ENCODE results near the gene RIN3. TPM values are rescaled to one million over a fixed set of nuclear protein-coding genes. Genes with fewer than 3 reads are reported as not detected.

RIN3 gene
- total RNA-seq, 1 donor from 2014 or later = 12.1 TPM

DNA sequence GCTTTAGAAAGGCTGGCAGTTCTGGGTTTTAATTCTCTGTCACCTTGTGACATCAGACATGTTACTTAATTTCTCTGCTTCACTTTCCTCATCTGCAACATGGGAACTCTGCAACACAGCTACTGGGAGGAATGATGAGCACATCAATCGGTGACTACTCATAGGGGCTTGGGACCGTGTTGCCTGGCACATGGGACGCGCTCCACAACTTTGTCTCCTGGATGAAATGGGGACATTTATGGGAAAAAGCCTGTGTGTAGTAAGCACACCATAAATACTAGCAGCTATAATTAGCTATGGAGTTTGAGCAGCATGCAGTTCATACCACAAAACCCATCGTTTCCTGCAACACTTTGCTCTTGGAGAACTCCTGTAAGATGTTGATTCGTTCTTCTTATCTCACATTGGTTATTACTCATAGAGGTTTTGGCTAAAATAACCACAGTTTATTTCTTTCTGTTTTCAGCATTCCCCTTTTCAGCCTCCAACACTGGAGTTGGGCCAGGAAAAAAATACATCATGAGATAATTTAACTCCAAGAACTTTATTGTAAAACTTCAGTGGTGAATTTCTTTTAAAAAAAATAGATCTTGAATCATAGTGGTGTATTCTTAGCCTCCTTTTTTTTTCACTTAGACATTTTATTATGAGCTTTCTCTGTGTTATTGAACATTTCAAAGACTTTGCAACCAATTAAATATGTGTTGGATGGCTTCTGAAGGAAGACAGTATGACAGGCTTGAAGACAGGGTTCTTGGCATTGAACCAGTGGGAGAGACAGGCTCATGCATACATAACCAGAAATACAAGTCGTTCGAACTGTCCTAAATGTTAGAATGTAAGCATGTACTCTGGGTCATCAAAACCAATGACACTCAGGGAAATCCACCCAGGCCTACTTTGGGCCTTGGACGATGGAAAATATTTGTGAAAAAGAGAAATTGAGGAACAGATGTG is 72.7 kb downstream of the RIN3 start:
- no peak for DNase-seq (ENCODE audit: low spot score)
- intact Hi-C loops (cut with DNase I) = no loop called here

DNA sequence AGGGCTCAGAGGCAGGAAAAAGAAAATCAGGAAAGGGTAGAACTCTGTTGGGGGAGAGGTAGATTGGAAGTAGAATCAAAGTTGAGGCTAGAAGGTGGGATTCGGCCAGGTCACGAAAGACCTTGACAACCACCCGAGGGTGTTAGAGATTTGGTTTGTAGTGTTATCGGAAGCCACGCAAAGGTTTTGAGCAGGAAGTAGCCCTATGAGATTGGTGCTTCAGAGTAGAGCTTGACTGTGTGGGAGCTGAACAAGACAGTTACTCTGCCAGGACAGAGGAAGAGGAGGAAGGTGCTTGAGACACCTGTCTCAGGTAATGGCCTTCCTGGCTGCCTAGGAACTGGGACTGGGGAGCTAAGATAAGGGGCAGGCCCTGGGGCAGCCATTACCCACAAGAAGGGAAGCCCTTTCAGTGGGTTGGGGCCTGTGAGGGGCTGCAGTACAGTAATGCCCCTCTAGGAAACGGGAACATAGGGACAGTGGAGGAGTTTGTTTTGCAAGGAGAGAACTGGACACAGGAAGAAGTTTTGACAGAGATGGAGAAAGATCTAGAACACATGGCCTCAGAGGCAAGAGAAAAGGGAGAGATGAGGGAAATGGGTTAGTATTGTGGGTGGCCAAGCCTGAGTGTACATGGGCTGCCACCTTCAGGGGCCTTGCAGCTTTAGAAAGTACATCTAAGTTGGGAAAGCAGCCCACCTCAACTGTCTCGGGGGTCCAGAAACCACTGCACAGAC is 73.5 kb downstream of the RIN3 start:
- DNase-seq (ENCODE audit: low spot score) = no peak
- intact Hi-C loops (cut with DNase I) = no loop called here

DNA sequence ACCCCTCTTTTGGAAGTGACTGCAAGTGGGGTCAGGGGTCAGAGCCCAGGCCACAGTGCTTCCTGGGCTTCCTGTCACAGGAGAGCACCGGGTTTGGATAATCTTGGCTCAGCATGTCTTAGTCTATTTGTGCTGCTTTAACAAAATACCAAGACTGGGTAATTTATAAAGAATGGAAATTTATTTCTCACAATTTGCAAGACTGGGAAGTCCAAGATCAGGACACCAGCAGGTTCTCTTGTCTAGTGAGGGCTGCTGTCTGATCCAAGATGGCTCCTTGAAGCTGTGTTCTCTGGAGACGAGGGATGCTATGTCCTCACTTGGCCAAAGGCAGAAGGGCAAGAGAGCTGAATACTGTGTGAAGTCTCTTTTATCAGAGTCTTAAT is 74.1 kb downstream of the RIN3 start:
- DNase-seq (ENCODE audit: low spot score) = no peak
- intact Hi-C loops (cut with DNase I) = no loop called here

DNA sequence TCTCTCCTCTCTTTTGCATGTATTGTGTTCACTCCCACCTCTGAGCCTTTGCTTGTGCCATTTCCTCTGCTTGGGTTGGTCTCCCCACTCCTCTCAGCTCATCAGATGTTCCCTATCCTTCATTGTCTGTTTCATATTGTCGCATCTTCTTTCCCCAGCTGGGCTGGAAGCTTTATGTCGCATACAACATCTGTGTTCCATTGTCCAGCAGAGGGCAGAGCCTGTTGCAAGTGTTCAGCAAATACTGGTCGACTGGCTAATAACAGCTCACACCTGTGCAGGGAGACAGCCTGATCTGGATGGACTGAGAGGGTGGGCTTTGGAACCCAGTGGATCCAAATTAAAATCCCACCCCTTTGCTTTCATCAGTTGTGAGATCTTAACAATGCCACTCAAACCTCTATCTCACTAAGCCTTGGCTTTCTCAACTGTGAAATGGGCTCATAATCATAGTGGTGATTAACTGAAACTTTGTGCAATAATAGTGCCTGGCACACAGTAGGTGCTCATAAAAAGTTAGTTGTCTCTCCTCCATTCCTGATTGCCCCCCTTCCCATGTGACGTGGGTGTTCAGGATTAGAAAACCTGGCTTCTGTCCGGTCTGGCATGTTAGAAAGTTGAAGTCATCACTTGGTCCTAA is 75.8 kb downstream of the RIN3 start:
- no peak for DNase-seq (ENCODE audit: low spot score)
- intact Hi-C loops (cut with DNase I) = no loop called here

DNA sequence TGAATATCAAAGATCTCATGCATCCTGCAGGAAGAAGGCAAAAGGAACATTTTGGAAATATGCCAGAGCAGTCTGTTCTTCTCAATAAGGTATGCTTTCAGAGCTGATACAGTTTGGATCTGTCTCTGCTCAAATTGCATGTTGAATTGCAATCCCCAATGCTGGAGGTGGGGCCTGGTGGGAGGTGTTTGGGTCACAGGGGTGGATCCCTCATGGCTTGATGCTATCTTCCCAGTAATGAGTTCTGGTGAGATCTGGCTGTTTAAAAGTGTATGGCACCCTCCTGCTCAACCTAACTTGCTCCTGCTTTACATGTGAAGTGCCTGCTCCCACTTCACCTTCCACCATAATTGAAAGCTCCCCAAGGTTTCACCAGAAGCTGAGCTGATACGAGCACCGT is 76.6 kb downstream of the RIN3 start:
- intact Hi-C loops (cut with DNase I) = no loop called here
- no peak for DNase-seq (ENCODE audit: low spot score)

DNA sequence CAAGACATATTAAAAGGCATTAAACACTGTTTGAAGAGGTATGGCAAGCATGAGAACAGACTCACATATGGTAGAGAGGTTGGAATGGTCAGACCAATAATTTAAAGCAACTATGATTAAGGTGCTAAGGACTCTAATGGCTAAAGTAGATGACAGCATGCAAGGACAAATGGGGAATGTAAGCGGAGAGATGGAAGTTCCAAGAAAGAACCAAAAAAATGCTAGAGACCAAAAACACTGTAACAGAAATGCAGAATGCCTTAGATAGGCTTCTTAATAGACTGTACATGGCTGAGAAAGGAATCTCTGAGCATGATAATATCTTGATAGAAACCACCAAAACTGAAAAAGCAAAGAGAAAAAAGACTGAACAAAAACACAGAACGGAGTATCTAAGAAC is 77.4 kb downstream of the RIN3 start:
- intact Hi-C loops (cut with DNase I) = no loop called here
- no peak for DNase-seq (ENCODE audit: low spot score)

DNA sequence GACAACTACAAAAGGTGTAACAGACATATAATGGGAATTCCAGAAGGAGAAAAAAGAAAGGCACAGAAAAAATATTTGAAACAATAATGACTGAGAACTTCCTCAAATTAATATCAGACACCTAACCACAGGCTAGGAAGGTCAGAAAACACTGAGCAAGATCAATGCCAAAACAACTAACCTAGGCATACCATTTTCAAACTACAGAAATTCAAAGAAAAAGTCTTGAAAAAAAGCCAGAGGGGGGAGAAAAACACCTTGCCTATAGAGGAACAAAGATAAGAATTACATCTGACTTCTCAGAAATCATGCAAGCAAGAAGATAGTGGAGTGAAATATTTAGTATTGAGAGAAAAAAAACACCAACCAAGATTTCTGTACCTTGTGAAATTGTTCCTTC is 77.8 kb downstream of the RIN3 start:
- DNase-seq (ENCODE audit: low spot score) = no peak
- intact Hi-C loops (cut with DNase I) = no loop called here

DNA sequence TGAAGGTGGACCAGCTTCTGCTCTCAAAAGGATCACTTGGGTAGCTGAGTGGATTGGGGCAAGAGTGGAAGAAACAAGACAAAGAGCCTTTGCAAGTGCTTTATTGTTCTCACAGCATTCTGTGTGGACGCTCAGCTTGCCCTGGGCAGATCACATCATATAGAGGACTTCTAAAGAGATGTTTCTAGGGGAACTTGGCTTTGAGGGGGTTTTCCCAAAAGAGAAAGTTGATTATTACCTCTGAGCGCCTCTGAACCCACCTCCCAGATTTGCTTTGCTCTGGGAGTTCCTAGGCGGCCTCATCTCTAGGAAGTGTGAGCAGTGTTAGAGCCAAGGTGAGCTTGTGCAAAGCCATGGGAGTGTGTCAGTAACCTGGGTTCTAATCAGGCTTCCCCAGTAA is 81.7 kb downstream of the RIN3 start:
- no peak for DNase-seq (ENCODE audit: low spot score)
- intact Hi-C loops (cut with DNase I) = no loop called here

DNA sequence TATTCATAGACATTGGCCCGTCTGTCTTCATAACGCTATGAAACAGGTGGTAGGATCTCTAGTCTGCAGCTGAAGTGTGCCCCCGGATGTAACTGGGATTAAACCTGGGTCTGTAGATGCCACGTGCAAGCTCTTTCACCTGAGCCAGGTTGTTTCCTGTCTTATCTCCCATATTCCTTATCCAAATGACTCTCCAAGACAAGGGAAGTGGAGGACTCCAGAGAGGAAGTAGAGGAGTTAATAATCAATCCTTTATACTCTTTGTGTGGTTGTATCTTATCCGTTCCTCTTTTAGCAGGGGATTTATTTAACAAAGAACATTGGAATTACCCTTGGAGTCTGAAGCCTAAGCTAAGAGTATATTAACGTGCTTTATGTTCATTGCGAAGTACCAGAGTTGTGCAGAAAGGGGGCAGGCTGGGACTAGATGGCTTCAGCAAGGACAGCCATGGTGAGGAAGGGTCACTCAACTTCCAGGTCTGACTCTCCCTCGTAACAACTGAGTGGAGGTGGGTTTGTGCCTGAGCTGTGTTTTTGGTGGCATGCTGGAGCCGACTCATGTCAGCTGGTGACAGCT is 82.8 kb downstream of the RIN3 start:
- DNase-seq (ENCODE audit: low spot score) = no peak
- intact Hi-C loops (cut with DNase I) = no loop called here

DNA sequence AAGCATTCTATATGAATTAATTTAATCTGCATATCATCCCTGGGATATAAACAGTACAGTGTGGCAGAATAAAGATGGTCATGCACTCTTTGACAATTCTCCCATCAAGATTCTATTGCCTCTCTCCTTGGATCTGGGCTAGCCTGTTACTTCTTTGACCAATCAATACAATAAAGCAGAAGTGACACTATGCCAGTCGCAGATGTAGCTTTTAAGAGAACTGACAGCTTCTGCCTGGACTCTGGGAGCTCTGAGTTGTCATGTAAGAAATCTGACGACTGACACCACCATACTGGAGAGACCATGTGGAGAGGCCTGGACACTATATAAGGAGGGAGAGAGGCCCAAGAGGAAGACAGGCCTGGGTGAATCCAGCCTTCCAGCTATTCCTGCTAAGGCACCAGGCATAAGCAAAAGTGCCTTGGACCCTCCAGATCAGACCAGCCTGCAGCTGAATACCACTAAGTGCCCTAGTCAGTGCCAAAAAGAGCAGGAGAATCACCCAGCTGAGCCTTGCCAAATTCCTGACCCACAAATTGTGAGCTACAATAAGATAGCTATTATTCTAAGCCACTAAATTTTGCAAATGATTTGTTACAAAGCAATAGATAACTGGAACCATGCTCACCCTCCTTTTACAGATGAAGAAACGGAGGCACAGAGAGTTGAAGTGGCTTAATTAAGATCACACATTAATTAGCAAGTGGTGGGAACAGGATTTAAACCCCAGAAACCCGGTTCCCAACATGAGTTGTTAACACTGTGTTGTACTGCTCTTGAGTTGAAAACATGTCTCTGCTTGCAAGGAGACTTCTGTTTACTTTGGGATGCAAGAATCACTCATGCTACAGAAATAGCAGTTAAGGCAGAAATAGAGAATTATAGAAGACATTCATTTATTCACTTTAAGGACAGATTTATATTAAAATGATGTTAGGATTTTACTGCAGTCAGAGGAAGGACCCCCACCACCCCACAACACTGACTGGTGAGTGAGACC is 84.6 kb downstream of the RIN3 start:
- DNase-seq (ENCODE audit: low spot score) = no peak
- intact Hi-C loops (cut with DNase I) = no loop called here

DNA sequence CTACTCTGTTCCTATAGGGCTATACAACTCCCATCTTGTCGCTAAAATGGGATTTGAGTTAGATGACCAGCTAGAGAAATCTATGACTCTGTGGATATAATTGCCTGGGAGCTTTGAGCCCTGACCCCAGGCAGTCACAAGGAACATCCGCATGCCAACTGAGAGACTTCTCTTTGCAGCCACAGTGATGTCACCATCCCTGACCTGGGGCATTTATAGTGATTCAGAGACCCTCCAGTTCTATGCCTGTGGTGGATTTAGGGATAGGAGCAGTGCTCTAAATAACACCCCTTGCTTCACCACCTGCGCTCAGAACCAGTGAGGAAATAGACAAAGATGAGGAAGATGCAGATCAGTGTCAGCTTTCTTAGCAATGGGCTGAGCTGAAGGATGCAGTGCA is 86.2 kb downstream of the RIN3 start:
- no peak for DNase-seq (ENCODE audit: low spot score)
- intact Hi-C loops (cut with DNase I) = no loop called here

DNA sequence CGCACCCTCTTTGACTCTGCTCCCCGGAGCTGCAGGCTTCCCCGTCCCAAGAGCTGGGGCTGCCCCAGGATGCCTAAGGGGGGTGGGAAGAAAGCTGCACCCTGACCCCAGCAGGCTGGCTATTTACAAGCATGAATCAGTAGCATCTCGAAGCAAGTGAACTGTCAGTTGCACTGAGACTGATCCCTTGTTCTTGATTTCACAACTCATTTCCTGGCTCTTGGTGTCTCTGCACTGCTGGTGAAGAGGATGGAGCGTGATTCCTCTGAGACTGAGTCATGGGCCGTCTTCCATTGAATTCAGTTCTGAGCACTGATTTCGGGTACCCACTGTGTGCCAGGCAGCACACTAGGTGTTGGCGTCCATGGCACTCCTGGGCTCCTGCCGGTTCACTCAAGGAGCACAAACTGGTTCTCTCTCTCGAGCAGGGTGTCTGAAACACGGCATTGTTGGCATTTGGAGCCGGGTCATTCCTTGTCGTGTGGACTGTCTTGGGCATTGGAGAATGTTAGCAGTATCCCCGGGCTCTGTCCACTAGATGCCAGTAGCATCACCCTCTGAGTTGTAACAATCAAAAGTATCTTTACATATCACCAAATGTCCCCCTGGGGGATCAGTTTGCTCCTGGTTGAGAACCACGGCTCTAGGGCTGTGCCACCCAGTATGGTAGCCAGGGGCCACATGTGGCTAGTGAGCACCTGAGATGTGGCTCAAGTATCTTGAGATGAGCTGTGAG is 86.9 kb downstream of the RIN3 start:
- intact Hi-C loops (cut with DNase I) = no loop called here
- DNase-seq (ENCODE audit: low spot score) = no peak

DNA sequence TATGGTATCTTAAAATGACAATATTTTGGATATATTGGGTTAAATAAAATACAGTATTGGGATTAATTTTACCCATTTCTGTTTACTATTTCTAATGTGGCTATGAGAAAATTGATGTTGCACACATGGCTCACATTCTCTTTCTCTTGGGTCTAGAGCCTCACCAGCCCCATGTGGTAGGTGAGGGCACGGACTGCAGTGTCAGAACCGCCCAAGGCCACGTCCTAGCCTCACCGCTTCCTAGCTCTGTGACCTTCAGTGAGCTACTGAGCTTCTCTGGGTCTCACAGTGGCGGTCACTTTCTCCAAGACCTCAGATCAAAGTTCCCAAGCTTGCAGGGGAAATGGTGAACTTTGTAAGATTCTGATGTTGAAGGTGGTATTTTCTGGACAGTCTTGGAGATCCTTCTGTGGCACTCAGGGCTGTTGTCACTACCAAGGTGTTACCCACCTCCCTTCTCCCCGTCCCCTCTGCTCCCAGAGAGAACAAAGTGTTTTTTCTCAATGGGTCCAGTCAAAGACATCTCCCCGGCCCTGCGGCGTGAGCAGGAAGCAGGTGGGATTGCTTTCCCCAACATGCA is 87.6 kb downstream of the RIN3 start:
- no peak for DNase-seq (ENCODE audit: low spot score)
- intact Hi-C loops (cut with DNase I) = no loop called here

DNA sequence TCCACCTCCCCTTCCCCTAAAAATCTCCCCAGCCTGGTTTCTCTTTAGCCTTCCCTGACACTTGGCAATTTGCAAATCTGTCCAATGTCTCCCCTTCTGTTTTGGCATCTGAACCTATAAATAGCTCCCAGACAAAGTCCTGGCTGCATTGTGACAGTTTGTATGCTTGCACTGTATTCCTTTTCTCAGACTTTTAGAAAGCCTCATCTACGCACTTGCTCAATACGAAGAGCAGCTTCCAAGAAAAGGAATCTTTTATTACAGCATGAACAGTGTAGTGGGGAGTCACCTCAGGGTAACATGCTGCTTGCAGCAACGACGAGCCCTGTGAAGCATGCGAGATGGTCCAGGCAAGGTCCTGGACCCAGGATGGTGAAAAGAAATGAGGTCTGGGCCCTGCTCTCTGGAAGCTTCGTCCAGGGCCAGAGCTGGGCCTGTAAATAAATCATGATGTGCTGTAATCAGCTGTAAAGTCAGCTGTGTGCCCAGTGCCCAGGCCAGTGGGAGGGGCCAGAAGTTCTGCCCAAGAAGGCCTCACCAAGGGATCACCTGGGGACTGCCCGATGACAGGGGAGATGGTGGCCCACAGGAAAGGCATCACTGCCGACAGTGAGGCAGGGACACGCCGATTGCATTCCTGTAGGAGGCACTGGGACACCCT is 88.3 kb downstream of the RIN3 start:
- intact Hi-C loops (cut with DNase I) = no loop called here
- no peak for DNase-seq (ENCODE audit: low spot score)

DNA sequence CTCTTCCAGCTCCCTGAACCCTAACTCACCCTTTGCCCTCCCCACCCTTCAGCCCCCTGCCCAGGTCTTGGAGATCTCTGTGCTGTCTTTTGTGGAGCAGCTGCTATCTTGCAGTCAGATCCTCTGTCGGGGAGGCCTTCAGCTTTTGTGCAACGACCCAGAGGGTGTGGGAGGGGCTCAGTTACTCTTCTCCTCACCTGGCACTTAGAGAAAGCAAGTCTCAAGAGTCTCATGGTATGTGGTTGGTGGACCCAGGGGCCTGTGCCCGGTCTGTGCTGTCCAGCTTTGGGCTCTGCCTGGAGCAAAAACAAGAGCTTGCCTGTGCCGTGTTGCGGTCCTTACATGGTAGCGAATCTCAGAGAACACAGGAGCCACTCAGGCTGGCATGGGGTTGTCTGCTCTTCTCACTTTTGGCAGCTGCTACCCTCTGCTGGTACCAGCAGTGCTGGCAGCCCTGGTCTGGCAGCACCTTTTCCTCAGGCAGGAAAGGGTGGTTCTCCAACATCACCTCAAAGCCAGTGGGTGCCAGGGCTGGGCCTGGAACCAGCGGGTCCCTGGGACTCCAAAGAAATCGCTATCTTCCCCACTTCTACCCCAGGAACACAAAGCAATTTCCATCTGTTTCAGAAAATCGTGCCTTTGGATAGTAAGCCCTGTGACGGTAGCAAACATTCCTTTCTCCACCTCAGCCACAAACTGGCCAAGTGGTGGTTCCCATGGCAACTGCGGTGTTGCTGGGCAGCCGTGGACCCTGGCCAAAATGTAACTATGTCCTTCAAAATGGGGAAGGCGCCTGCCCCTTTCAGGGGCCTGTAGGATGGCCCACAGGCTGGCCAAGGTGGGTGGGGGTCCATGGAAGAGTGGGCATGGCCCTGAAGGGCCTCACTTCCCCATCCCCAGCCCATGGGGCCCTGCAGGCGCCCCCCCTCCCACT is 90.0 kb downstream of the RIN3 start:
- intact Hi-C loops (cut with DNase I) = no loop called here
- no peak for DNase-seq (ENCODE audit: low spot score)

DNA sequence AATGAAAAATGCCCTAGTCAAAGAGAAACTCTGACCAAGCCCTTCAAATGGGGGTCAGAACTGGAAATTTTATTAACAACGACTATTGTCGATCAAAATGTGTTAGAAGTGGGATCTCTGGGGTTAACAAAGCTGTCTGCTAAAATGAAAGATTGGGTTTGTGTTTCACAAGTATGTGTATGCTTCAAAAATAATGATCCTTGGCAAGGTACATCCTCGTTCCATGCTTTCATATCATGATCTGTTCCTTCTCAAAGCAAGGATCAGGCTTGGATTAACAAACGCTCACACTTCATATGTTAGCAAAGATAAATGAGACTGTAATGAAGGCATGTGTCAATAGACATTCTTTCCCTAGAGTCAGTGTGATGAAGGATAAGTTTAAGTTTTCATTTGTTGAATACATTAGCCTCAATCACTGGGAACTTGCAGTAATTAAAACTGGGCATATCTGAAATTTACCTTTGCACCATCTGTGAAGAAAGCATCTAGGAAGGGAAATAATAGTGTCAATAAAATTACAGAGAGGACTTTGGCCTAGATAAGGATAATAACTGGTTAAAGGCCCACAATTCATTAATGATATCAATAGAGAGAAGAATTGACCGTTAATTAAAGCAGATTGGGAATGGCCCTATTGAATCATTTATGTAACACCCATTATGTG is 91.8 kb downstream of the RIN3 start:
- DNase-seq (ENCODE audit: low spot score) = no peak

More for the DNA sequence above, 91.8 kb downstream of the RIN3 start:
- intact Hi-C loops (cut with DNase I) = no loop called here
